Activated CD4-positive, alpha-beta T cell treated with anti-CD3 and anti-CD28 coated beads, Interleukin-2, amount 10 ng/mL, durations not matched to agents 7 days and 5 days (primary cell): ENCODE data around the gene ACTL7B. TPM values are rescaled to one million over a fixed set of nuclear protein-coding genes. Genes with fewer than 3 reads are reported as not detected.

ENCODE experiments used
- CTCF ChIA-PET: fragments of 350-600 bp; sonication (Branson Sonifier 250); formaldehyde crosslinking; loops from one replicate; lab custom pipeline; 2021; ENCODE audit warnings: antibody characterized with exemption; lab: Charles Lee
- POLR2A ChIA-PET: fragments of 350-600 bp; sonication (Branson Sonifier 250); formaldehyde crosslinking; loops from one replicate; lab custom pipeline; 2021; ENCODE audit warnings: antibody characterized with exemption; lab: Charles Lee
- DNase-seq: peaks from one replicate; pipeline ENCODE4 v3.0.0-alpha.2; 2020
- H3K27ac Mint-ChIP-seq: one replicate; pipeline ENCODE4 v1.8.0; 2021; ENCODE audit warnings: mild to moderate bottlenecking, moderate library complexity, mixed read lengths
- H3K27me3 Mint-ChIP-seq: one replicate; pipeline ENCODE4 v1.8.0; 2021; ENCODE audit warnings: mixed read lengths
- H3K36me3 Mint-ChIP-seq: one replicate; pipeline ENCODE4 v1.8.0; 2021; ENCODE audit warnings: low read depth, mixed read lengths
- H3K4me1 Mint-ChIP-seq: one replicate; pipeline ENCODE4 v1.8.0; 2021; ENCODE audit warnings: mixed read lengths
- H3K4me3 Mint-ChIP-seq: one replicate; pipeline ENCODE4 v1.8.0; 2021; ENCODE audit warnings: mild to moderate bottlenecking, moderate library complexity, mixed read lengths
- H3K9me3 Mint-ChIP-seq: one replicate; pipeline ENCODE4 v1.8.0; 2021; ENCODE audit warnings: mixed read lengths
- total RNA-seq, 2 experiments: library from RNA; stranded (reverse); gene quantifications; one replicate each; pipeline ENCODE4 v1.2.3, GENCODE V29; 2021

The ACTL7B gene
- total RNA-seq, 2 experiments from 2014 or later = not detected

DNA sequence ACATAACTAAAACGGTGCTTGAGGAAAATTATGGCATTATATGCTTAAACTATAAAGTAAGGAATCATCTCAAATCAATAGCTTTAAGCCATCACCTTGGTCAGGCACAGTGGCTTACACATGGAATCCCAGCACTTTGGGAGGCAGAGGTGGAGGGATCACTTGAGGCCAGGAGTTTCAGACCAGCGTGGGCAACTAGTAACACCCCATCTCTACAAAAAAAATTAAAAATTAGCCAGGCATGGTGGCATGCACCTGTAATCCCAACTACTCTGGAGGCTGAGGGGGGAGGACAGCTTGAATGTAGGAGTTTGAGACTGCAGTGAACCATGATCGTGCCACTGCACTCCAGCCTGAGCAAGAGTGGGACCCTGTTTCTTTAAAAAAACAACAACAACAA lies 28.9 kb upstream of the ACTL7B start:
- H3K36me3 Mint-ChIP-seq = peaks cover 31% of the 10 kb centered on the region
- no peaks in the 10 kb centered on the region for H3K27me3 Mint-ChIP-seq
- CTCF ChIA-PET = interaction anchor here (0.6 to 1.3 kb wide), 2 partner anchors 42 to 62 kb away, joined by 3 to 4 read pairs; no protein-coding TSS in a partner anchor
- H3K27ac Mint-ChIP-seq = no peak overlapping the region
- H3K9me3 Mint-ChIP-seq = no peaks in the 10 kb centered on the region
- POLR2A ChIA-PET = no interaction called here
- DNase-seq = no peak
- no peak overlapping the region for H3K4me3 Mint-ChIP-seq
- peaks cover 10% of the 10 kb centered on the region for H3K4me1 Mint-ChIP-seq

DNA sequence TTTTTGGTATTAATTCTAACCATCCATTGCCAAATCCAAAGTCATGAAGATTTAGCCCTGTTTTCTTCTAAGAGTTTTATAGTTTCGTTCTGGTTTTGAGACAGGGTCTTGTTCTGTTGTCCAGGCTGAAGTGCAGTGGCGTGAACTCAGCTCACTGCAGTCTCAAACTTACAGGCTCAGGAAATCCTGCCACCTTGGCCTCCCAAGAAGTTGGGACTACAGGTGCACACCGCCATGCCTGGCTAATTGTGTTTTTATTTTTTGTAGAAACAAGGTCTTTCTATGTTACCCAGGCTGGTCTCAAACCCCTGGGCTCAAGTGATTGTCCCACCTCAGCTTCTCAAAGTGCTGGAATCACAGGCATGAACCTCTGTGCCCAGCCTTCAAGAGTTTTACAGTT lies 27.3 kb upstream of the ACTL7B start:
- H3K36me3 Mint-ChIP-seq = peaks cover 40% of the 10 kb centered on the region
- ChIA-PET CTCF (interaction anchor here (0.6 to 0.7 kb wide), 2 partner anchors 445 to 515 kb away, joined by 3 read pairs; no protein-coding TSS in a partner anchor), POLR2A (no interaction called here)
- H3K9me3 Mint-ChIP-seq = no peaks in the 10 kb centered on the region
- DNase-seq = no peak
- peaks cover 10% of the 10 kb centered on the region for H3K4me1 Mint-ChIP-seq
- no peaks in the 10 kb centered on the region for H3K27me3 Mint-ChIP-seq
- H3K27ac Mint-ChIP-seq = no peak overlapping the region
- no peak overlapping the region for H3K4me3 Mint-ChIP-seq

DNA sequence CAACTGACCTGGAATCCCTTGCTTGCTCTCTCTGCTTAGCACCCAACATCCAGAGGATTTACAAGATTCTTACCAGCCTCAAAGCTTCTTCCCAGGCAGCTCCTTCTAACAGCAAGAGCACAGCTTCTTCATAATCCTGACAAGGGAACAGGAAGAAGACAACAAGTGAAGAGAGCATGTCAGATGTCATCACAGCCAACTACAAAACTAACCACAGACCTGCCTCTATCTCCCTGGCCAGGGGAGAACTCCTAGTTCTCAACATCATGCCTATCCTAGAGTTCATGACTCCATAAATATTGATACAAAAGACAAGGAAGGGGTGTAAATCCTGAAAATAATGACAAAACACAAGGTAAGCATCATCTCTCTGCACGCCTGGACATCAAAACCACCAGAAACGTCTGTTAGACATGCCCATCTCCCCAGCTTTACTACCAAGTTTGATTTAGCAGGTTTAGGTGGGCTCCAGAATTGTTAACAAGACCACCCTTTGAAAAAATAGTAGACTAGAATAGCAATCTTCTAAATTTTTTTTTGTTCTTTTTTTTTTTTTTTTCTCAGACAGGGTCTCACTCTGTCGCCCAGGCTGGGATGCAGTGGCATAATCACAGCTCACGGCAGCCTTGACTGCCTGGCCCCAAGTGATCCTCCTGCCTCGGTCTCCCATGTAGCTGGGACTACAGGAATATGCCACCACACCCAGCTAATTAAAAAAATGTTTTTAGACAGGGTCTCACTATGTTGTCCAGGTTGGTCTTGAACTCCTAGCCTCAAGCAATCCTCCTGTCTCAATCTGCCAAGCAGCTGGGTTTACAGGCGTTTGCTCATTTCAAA lies 26.5 kb upstream of the ACTL7B start:
- no peak overlapping the region for H3K4me3 Mint-ChIP-seq
- H3K9me3 Mint-ChIP-seq = no peaks in the 10 kb centered on the region
- ChIA-PET CTCF (interaction anchor here (0.7 kb wide), 2 partner anchors 9 to 516 kb away, joined by 3 to 7 read pairs; no protein-coding TSS in a partner anchor), POLR2A (no interaction called here)
- H3K27me3 Mint-ChIP-seq = no peaks in the 10 kb centered on the region
- peaks cover 10% of the 10 kb centered on the region for H3K4me1 Mint-ChIP-seq
- DNase-seq = no peak
- H3K27ac Mint-ChIP-seq = no peak overlapping the region
- H3K36me3 Mint-ChIP-seq = peaks cover 42% of the 10 kb centered on the region

DNA sequence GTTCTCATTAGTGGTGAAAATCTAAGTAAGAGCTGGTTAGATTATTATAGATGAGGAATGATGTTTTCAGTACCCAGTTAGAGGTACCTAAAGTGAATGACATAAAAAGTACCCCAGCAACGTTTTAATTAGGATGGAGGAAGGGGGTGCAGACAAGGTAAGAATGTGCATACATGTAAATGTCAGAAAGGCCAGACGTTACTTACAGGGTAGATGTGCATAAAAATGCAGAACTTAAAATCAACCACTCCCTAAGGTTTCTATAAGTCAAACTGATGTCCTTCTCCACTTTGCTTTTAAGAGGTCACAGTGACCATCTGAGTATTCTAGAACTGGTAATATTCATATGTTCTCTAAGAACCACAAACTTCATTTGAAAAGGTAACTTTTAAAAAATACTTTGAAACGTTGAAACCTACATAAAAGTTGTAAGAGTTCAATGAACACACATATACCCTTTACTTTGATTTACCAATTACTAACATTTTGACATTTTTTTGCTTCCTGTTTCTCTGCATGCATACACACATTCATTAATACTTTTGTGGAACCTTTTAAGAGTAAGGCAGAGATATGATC lies 25.0 kb upstream of the ACTL7B start:
- peaks cover 5% of the 10 kb centered on the region for H3K4me1 Mint-ChIP-seq
- no peaks in the 10 kb centered on the region for H3K27me3 Mint-ChIP-seq
- peaks cover 43% of the 10 kb centered on the region for H3K36me3 Mint-ChIP-seq
- CTCF ChIA-PET = interaction anchor here (0.6 kb wide), 1 partner anchor 59 kb away, joined by 3 read pairs; no protein-coding TSS in a partner anchor
- POLR2A ChIA-PET = no interaction called here
- H3K9me3 Mint-ChIP-seq = no peaks in the 10 kb centered on the region
- no peak overlapping the region for H3K4me3 Mint-ChIP-seq
- DNase-seq = no peak
- H3K27ac Mint-ChIP-seq = no peak overlapping the region

DNA sequence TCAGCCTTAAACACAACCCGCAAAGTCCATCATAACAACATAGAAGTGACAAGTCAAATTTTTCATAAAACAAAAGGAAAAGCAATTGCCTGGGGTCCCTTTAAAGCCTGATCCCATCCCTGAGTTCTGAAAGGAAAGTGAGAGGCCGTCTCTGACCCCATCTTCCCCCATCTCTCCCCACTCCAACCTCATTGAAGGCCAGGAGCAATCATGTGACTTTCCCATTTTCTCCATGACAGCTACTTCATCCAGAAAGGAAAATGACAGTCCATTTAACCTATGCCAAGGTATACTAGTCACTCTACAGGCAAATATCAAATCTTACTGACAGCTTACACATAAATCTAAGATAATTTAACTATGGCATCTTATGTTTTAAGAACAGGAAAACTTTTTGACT lies 21.7 kb upstream of the ACTL7B start:
- Mint-ChIP-seq H3K4me3 (no peak overlapping the region), H3K36me3 (peaks cover 54% of the 10 kb centered on the region), H3K27ac (no peak overlapping the region), H3K9me3 (no peaks in the 10 kb centered on the region), H3K27me3 (no peaks in the 10 kb centered on the region), H3K4me1 (peaks cover 4% of the 10 kb centered on the region)
- ChIA-PET CTCF (interaction anchor here (0.9 to 1.6 kb wide), 2 partner anchors 13 to 19 kb away, joined by 3 to 6 read pairs; no protein-coding TSS in a partner anchor), POLR2A (no interaction called here)
- DNase-seq = no peak

DNA sequence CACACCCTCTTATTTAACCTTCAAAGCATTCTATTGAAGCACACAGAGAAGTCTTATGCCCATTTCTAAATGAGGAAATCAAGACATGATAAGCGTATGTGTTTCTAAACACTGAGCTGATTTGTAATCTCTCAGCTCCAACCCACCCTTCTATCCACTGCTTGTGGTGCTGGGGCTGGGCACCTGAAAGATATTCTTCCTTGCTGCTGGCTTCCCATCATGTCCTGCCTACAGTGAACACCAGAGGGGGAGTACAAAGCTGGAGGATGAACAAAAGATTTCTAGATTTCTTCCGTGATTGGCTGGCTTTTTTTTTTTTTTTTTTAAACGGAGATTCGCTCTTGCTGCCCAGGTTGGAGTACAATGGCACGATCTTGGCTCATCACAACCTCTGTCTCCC lies 20.6 kb upstream of the ACTL7B start:
- DNase-seq = no peak
- CTCF ChIA-PET = interaction anchor here (0.6 to 1.6 kb wide), 3 partner anchors 14 to 683 kb away, joined by 4 to 6 read pairs (median 5); no protein-coding TSS in a partner anchor
- no peak overlapping the region for H3K27ac Mint-ChIP-seq
- no peaks in the 10 kb centered on the region for H3K4me1 Mint-ChIP-seq
- H3K4me3 Mint-ChIP-seq = no peak overlapping the region
- POLR2A ChIA-PET = no interaction called here
- no peaks in the 10 kb centered on the region for H3K27me3 Mint-ChIP-seq
- peaks cover 59% of the 10 kb centered on the region for H3K36me3 Mint-ChIP-seq
- peaks cover 5% of the 10 kb centered on the region for H3K9me3 Mint-ChIP-seq

DNA sequence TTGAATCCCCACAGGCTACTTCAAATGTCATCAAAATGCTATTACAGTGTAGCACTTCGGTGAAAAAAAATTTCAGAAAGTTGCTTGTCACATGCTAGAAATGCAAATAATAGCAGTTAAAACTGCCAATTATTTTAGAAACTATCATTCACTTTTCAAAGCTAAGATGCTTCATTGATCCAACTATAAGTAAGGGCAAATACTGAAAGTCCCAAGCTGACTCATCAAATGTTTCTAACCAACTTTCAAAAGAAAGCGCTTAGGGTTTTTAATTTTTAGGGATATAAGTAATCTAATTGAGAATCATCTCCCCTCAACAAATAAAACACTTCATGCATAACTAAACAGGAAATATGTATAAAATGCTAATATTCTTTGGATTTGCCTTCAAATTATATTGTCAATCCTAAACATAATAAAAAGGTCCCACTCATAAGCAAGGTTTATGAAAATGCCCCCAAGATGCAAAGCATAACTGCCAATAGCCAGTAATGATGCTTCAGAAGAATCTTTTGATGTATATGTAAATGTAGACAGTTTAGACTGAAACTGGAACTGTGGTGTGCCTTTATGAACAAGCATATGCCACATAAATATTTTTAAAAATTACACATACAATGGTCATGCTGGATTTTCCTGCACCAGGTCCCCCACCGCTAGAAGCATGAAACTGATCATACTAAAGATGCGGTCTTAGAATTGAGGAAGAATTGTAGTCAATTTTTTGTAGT lies 18.4 kb upstream of the ACTL7B start:
- H3K9me3 Mint-ChIP-seq = peaks cover 8% of the 10 kb centered on the region
- H3K27me3 Mint-ChIP-seq = no peaks in the 10 kb centered on the region
- peaks cover 66% of the 10 kb centered on the region for H3K36me3 Mint-ChIP-seq
- ChIA-PET POLR2A (no interaction called here), CTCF (no interaction called here)
- H3K4me3 Mint-ChIP-seq = no peak overlapping the region
- H3K27ac Mint-ChIP-seq = no peak overlapping the region
- H3K4me1 Mint-ChIP-seq = no peaks in the 10 kb centered on the region
- no peak for DNase-seq

DNA sequence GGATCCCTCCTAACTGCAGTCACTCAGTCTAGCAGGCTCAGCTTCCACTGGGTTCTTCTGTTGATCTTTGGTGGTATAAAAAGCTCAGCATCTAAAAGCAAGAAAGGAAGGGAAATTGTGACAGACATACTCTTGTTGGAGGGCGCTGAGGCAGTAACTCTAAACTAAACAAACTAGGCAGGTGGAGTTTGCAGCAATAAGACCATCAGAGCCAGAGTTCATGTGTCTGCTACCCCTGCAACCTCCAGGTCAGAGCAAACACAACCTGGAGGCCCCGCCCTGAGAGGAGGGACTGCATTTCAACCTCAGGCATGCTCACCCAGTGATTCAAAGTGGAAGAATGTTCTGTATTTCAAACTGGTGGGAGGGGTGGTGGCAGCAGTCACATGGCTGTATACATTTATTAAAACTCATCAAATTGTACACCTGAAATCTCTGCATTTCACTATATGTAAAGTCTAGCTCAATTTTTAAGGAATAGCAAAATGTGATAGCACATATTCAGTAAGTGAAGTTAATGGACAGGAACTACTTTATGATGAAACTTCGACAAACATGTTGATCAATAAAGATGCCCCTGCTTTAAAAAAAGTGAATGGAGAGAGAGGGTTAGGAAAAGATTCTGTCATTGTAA lies 13.4 kb upstream of the ACTL7B start:
- POLR2A ChIA-PET = no interaction called here

DNA sequence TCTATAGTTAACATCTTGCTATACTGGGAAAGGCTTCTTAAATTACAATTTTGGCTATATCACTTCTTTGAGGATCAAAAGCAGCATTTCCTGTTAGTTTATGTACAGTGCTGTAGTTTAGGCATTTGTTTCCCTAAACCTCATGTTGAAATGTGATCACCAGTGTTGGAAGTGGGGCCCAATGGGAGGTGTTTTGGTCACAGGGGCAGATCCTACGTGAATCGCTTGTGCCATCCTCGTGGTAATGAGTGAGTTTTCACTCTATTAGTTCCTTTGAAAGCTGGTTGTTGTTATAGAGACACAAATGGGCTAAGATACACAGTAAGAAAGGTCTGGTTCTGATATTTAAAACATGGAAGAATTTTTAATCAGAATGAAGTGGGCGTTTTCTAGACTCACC lies 12.0 kb upstream of the ACTL7B start:
- Mint-ChIP-seq H3K9me3 (peaks cover 8% of the 10 kb centered on the region), H3K36me3 (peaks cover 38% of the 10 kb centered on the region), H3K27me3 (no peaks in the 10 kb centered on the region), H3K27ac (no peak overlapping the region), H3K4me3 (no peak overlapping the region), H3K4me1 (no peaks in the 10 kb centered on the region)
- ChIA-PET POLR2A (no interaction called here), CTCF (no interaction called here)
- DNase-seq = no peak

More for the DNA sequence above, 13.4 kb upstream of the ACTL7B start:
- Mint-ChIP-seq H3K27ac (no peak overlapping the region), H3K4me1 (no peaks in the 10 kb centered on the region), H3K36me3 (peaks cover 46% of the 10 kb centered on the region), H3K27me3 (no peaks in the 10 kb centered on the region), H3K9me3 (peaks cover 8% of the 10 kb centered on the region), H3K4me3 (no peak overlapping the region)
- DNase-seq = no peak
- CTCF ChIA-PET = no interaction called here

DNA sequence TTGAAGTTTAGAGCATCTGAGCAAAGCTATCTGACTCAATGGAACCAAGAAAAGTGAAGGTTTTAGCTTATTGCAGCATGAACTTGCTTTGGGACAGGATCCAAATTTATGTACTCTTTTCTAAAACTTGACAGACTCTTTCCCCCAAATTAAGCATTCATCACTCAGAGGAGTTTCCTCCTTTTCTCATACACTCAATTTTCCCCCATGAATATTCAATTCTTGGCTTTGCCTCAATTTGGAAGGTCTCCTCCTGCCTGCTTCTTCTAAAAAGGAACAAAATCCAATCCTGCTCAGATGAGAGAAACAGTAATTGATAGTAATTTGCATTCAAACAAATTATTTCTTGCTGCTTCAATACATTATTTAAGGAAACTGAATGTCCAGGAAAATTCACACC lies 11.3 kb upstream of the ACTL7B start:
- peaks cover 34% of the 10 kb centered on the region for H3K36me3 Mint-ChIP-seq
- H3K4me1 Mint-ChIP-seq = no peaks in the 10 kb centered on the region
- no peak for DNase-seq
- peaks cover 8% of the 10 kb centered on the region for H3K9me3 Mint-ChIP-seq
- ChIA-PET POLR2A (no interaction called here), CTCF (no interaction called here)
- H3K27me3 Mint-ChIP-seq = no peaks in the 10 kb centered on the region
- H3K27ac Mint-ChIP-seq = no peak overlapping the region
- H3K4me3 Mint-ChIP-seq = no peak overlapping the region

DNA sequence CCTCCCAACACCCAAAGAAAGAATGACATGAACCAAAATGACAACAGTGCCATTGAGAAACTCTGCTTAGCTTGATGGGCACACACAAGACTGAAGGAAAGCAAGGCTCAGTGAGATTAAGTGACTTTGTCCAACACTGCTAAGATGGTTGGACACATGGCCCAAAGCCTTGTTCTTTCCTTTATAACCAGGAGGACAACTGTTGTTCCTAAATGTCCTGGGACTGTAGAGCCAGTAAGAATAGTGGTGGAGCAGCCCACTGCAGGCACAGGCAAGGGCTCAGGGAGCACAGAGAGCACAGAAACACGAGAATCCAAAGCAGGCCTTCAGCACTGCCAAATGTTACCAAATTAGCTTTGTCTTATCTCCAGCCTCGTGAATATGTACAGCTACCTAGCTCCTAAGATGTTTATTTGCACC lies 10.2 kb upstream of the ACTL7B start:
- POLR2A ChIA-PET = no interaction called here
- Mint-ChIP-seq H3K4me3 (no peak overlapping the region), H3K27ac (no peak overlapping the region), H3K36me3 (peaks cover 24% of the 10 kb centered on the region), H3K27me3 (no peaks in the 10 kb centered on the region), H3K4me1 (no peaks in the 10 kb centered on the region), H3K9me3 (peaks cover under 1% of the 10 kb centered on the region)
- CTCF ChIA-PET = no interaction called here
- DNase-seq = no peak

DNA sequence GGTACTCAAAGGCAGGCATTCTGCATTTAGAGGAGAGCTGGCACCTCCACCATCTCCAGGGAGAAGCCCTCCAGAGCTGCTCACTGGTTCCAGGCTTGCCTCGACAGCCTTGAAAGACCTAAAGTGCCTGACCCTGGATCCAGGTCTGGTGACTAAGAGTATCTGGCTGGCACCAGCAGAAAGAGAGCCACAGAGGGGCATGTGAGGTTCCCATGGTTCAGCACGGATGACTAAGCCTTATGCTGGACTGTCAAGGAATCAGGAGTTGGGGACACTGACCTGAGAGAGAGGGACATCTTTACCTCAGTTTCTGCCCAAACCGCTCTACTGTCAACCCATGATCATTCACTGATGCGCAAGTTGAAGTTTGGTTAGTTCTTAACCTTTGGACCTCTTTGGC lies 9.3 kb upstream of the ACTL7B start:
- POLR2A ChIA-PET = no interaction called here
- H3K36me3 Mint-ChIP-seq = peaks cover 16% of the 10 kb centered on the region
- H3K27ac Mint-ChIP-seq = no peak overlapping the region
- H3K4me1 Mint-ChIP-seq = no peaks in the 10 kb centered on the region
- no peak for DNase-seq
- H3K27me3 Mint-ChIP-seq = no peaks in the 10 kb centered on the region
- CTCF ChIA-PET = no interaction called here
- H3K4me3 Mint-ChIP-seq = no peak overlapping the region
- no peaks in the 10 kb centered on the region for H3K9me3 Mint-ChIP-seq
